ENCODE measurements around the gene VPS35L.

DNA sequence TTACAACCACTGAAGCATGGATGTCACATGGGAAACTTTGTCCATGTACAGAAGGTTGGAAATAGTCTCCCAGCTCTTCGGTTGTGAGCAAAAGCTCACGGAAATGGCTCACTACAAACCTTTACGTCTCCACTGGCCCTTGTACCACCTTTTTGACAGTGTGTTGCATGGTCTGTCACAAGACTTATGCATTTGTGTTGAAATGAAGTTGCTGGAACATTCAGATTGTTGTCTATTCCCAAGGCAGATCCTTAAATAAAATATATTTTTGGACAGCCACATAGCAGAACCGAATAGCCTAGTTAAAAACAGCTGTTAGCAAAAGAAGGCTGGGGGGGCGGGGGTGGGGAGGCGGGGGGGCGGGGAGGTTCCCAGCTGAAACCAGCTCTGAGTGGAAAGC, 123.3 kb downstream of the VPS35L start:
- TF ChIP-seq, protein P1, sequence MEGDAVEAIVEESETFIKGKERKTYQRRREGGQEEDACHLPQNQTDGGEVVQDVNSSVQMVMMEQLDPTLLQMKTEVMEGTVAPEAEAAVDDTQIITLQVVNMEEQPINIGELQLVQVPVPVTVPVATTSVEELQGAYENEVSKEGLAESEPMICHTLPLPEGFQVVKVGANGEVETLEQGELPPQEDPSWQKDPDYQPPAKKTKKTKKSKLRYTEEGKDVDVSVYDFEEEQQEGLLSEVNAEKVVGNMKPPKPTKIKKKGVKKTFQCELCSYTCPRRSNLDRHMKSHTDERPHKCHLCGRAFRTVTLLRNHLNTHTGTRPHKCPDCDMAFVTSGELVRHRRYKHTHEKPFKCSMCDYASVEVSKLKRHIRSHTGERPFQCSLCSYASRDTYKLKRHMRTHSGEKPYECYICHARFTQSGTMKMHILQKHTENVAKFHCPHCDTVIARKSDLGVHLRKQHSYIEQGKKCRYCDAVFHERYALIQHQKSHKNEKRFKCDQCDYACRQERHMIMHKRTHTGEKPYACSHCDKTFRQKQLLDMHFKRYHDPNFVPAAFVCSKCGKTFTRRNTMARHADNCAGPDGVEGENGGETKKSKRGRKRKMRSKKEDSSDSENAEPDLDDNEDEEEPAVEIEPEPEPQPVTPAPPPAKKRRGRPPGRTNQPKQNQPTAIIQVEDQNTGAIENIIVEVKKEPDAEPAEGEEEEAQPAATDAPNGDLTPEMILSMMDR (IDR thresholded peaks at IDR 0.05) = no peak
- no peak for TF ChIP-seq EZH2 (IDR thresholded peaks at IDR 0.05; ENCODE audit: borderline replicate concordance, insufficient read depth, low read depth, low read length, poor library complexity, severe bottlenecking)
